ENCODE data around the gene DGKH. TPM values are rescaled to one million over a fixed set of nuclear protein-coding genes. Genes with fewer than 3 reads are reported as not detected.
A peak's percentile ranks its signal among the peaks of the same experiment; 100 is the strongest.

Gene DGKH
- total RNA-seq, 1 donor, result 16.0 TPM

GRCh38 chr13:42189061-42189460, 140.6 kb downstream of the DGKH start:
- DNase-seq (ENCODE audit: low read depth), result no peak
- no peak overlapping the region for H3K4me3 ChIP-seq (ENCODE audit: low read depth, low read length)
- TF ChIP-seq, protein P1, sequence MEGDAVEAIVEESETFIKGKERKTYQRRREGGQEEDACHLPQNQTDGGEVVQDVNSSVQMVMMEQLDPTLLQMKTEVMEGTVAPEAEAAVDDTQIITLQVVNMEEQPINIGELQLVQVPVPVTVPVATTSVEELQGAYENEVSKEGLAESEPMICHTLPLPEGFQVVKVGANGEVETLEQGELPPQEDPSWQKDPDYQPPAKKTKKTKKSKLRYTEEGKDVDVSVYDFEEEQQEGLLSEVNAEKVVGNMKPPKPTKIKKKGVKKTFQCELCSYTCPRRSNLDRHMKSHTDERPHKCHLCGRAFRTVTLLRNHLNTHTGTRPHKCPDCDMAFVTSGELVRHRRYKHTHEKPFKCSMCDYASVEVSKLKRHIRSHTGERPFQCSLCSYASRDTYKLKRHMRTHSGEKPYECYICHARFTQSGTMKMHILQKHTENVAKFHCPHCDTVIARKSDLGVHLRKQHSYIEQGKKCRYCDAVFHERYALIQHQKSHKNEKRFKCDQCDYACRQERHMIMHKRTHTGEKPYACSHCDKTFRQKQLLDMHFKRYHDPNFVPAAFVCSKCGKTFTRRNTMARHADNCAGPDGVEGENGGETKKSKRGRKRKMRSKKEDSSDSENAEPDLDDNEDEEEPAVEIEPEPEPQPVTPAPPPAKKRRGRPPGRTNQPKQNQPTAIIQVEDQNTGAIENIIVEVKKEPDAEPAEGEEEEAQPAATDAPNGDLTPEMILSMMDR (IDR thresholded peaks at IDR 0.05; ENCODE audit: insufficient read depth, low read depth, low read length), result no peak

DNA sequence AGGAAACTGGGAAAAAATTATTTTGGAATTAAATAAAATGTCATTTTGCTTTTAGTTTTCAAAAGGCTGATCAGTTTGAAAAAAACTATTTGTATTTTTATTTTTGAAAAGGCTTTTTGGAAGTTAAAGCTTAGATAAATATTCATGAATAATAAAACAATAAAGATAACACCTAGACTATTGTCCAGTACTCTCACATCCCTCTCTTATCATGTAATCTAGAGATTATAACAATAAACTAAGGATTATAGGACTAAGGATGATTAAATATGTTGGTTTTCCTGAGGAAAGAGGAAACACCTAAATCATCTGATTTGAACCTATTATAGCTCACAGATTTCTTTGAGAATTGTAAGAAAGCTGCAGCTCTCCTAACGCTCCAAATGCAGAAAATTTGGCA, 142.1 kb downstream of the DGKH start:
- no peak for DNase-seq (ENCODE audit: low read depth)
- H3K4me3 ChIP-seq (ENCODE audit: low read depth, low read length), result no peak overlapping the region
- TF ChIP-seq, protein P1 (IDR thresholded peaks at IDR 0.05; ENCODE audit: insufficient read depth, low read depth, low read length), result no peak

GRCh38 chr13:42211704-42212464, 163.4 kb downstream of the DGKH start:
- DNase-seq (ENCODE audit: low read depth), result peak; percentile 7
- TF ChIP-seq, protein P1 (IDR thresholded peaks at IDR 0.05; ENCODE audit: insufficient read depth, low read depth, low read length), result no peak
- H3K4me3 ChIP-seq (ENCODE audit: low read depth, low read length), result no peak overlapping the region

- no peak overlapping the region for H3K4me3 ChIP-seq (ENCODE audit: low read depth, low read length)
- TF ChIP-seq, protein P1 (IDR thresholded peaks at IDR 0.05; ENCODE audit: insufficient read depth, low read depth, low read length), result no peak
- no peak for DNase-seq (ENCODE audit: low read depth)
These were observed 166.0 kb downstream of the DGKH start for GRCh38 chr13:42214446-42214845.

DNA sequence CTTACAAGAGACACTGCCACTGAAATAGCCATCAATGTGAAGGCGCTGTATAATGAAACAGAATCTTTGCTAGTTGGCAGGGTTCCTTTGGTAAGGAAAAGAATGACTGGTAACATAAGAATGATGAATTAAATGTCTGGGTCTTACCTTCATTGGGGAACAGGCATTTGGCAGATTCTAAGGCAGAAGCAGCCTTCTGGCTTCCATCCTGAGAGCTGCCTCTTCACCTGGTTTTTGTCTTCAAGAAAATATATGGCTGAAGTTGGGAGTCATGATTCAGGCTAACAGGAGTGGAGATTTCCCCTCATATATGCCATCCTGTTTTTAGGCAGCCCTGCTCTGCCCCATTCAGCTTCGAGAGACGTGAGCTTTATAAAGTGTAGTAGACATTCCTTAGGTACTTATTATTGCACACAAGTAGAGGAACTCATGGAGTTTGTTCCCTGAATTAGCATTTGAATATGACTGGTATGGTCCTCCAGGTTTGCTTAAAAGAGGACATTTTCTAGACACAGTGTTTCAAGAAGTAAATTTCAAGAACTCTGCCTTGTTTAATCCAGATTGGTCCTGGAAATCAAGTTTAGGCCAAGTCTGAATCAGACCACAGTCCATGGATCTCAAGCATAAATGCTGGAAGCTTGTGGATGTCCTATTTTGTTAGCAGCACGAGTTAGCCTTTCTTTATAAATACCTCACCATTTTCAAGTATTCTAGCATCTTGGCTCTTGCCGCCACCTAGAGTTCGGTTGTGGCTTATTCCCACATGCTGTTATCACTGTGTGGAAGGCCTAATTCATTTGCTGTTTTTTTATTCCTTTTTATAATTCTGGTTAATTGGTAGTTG, 167.4 kb downstream of the DGKH start:
- DNase-seq (ENCODE audit: low read depth), result peak; percentile 66
- no peak overlapping the region for H3K4me3 ChIP-seq (ENCODE audit: low read depth, low read length)
- TF ChIP-seq, protein P1 (IDR thresholded peaks at IDR 0.05; ENCODE audit: insufficient read depth, low read depth, low read length), result peak; percentile 74

DNA sequence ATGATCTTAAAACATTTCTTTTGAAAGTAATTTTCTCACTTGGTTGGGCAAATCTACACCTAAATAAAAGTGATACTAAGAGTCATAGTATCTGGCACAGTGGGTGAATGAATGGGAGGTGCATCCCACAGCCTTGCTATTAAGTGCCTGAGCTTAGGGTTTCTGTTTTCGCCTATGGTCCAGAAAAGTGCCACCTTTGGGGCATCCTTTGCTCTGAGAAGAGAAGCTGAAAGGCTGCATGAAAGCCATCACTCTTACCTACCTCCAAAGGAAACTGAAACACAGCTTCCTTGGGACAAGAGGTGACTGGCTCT, 167.9 kb downstream of the DGKH start:
- DNase-seq (ENCODE audit: low read depth), result no peak
- H3K4me3 ChIP-seq (ENCODE audit: low read depth, low read length), result no peak overlapping the region
- TF ChIP-seq, protein P1 (IDR thresholded peaks at IDR 0.05; ENCODE audit: insufficient read depth, low read depth, low read length), result no peak
